ENCODE data around the gene ADCY7. TPM values are rescaled to one million over a fixed set of nuclear protein-coding genes. Genes with fewer than 3 reads are reported as not detected.

The ADCY7 gene
- total and polyA plus RNA-seq, 2 donors (not counting 1 experiment from before 2014, with no cell fraction given), result 9.9 to 34.0 TPM

DNA sequence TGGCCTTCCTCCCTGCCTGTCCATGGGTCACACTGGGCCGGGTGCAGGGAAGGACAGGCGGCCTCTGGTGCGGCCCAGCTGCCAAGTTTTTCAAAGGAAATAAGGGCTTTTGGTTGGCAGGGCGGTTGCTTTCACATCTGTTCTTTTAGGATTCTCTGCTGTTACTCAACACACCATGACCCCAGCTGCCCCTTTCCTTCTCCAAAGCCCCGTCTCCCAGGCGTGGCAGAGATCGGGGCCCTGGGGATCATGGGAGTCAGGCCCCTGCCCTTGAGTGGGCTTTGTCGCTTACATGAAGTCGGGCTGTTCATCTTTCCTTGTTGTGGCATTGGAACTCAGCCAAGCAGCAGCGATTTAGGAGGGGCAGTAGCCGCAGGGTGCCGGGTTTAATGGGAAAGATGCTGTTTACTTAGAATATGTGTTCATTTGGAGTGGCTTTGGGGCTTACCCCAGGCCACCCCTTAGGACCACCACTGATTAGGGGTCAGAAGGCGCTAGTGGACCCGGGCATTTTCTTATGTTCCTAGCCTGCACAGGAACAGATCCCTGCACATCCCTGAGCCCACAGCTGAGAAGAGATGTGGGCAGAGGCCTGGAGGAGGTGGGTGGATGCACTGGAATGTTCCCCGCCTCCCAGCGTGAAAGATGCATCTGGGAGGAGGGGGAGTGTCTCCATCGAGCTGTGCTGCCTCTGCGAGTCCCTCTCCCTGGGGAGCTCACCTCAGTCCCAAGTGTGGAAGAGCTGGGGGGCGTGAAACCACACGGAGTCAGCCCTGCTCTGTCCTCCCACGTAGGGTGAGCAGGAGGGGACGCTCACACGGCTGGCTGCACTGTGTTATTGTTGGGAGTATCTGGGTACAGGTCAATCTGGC, 6.8 kb upstream of the ADCY7 start:
- Histone ChIP-seq H3K9ac (ENCODE audit: insufficient read depth, low read length) (no peak overlapping the region), H2AFZ (ENCODE audit: low read length) (no peak overlapping the region), H3K36me3 (ENCODE audit: control insufficient read depth, insufficient read depth, low read length) (no peaks in the 10 kb centered on the region), H3K27ac (ENCODE audit: insufficient read depth, low read length) (no peak overlapping the region), H3K79me2 (ENCODE audit: control insufficient read depth, insufficient read depth, low read length) (no peaks in the 10 kb centered on the region), H4K20me1 (ENCODE audit: control insufficient read depth, extremely low read depth, insufficient read depth, low read length) (no peaks in the 10 kb centered on the region), H3K27me3 (ENCODE audit: control insufficient read depth, insufficient read depth, low read length) (no peaks in the 10 kb centered on the region), H3K4me2 (ENCODE audit: extremely low read depth, insufficient read depth, low read length) (peak overlapping the region; percentile 63), H3K4me1 (ENCODE audit: control insufficient read depth, extremely low read depth, insufficient read depth, low read length) (peaks cover 8% of the 10 kb centered on the region), H3K4me3 (replicated peaks in 1 of 4; ENCODE audit: control extremely low read depth in 1 of 4, insufficient read depth in 1 of 4, low read depth in 3 of 4, low read length in 4 of 4) (no peak overlapping the region), H3K9me3 (ENCODE audit: control insufficient read depth, insufficient read depth, low read depth, low read length) (no peaks in the 10 kb centered on the region)
- no peak for TF ChIP-seq EZH2 (IDR thresholded peaks at IDR 0.05; ENCODE audit: low read length, missing control alignments)
- TF ChIP-seq, protein P1, sequence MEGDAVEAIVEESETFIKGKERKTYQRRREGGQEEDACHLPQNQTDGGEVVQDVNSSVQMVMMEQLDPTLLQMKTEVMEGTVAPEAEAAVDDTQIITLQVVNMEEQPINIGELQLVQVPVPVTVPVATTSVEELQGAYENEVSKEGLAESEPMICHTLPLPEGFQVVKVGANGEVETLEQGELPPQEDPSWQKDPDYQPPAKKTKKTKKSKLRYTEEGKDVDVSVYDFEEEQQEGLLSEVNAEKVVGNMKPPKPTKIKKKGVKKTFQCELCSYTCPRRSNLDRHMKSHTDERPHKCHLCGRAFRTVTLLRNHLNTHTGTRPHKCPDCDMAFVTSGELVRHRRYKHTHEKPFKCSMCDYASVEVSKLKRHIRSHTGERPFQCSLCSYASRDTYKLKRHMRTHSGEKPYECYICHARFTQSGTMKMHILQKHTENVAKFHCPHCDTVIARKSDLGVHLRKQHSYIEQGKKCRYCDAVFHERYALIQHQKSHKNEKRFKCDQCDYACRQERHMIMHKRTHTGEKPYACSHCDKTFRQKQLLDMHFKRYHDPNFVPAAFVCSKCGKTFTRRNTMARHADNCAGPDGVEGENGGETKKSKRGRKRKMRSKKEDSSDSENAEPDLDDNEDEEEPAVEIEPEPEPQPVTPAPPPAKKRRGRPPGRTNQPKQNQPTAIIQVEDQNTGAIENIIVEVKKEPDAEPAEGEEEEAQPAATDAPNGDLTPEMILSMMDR (conservative IDR thresholded peaks at IDR 0.05 in 1 of 2, IDR thresholded peaks at IDR 0.05 in 1 of 2; ENCODE audit: low read depth in 1 of 2, low read length in 2 of 2), result no peak
- peak; percentile 47 to 68 for DNase-seq (ENCODE audit: low read depth in 2 of 2)

DNA sequence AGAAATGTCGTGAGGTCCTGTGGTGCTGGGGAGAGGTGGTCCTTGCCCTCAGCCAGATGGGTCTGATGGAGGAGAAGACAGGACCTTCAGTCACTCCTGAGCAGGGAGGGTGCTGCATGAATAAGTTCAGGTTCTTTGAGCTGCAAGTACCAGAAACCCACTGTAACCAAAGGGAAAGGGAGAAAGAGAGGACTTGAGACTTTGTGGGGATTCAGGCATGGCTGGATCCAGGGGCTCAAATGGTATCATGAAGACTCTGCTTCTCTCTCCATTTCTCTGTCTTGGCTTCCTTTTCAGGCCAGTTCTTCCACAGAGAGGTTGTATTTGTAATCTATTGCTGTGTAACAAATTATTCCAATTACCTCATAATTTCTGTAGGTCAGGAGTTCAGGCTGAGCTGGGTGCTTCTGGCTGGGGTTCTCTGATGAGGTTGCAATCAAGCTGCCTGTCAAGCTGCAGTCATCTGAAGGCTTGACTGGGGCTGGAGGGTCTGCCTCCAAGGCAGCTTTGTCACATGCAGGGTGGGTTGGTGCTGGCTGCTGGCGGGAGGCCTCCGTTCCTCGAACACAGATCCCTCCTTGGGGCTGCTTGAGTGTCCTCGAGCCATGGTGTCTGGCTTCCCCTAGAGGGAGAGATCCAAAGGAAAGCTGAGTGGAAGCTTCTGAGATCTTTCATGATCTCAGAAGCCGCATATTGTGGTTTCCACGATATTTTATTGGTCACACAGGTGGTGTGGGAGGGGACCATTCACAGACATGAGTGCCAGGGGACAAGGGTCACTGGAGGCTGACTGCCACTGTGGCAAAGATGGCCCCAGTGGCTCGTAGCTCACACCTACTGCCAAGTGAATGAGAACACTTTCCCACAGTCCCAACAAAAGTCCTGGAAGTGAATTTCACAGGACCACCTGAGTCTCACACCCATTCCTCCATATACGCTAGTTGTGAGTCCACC, 5.9 kb upstream of the ADCY7 start:
- no peak overlapping the region for H3K27ac ChIP-seq (ENCODE audit: insufficient read depth, low read length)
- H3K36me3 ChIP-seq (ENCODE audit: control insufficient read depth, insufficient read depth, low read length), result no peaks in the 10 kb centered on the region
- no peak for TF ChIP-seq EZH2 (IDR thresholded peaks at IDR 0.05; ENCODE audit: low read length, missing control alignments)
- TF ChIP-seq, protein P1 (conservative IDR thresholded peaks at IDR 0.05 in 1 of 2, IDR thresholded peaks at IDR 0.05 in 1 of 2; ENCODE audit: low read depth in 1 of 2, low read length in 2 of 2), result no peak

DNA sequence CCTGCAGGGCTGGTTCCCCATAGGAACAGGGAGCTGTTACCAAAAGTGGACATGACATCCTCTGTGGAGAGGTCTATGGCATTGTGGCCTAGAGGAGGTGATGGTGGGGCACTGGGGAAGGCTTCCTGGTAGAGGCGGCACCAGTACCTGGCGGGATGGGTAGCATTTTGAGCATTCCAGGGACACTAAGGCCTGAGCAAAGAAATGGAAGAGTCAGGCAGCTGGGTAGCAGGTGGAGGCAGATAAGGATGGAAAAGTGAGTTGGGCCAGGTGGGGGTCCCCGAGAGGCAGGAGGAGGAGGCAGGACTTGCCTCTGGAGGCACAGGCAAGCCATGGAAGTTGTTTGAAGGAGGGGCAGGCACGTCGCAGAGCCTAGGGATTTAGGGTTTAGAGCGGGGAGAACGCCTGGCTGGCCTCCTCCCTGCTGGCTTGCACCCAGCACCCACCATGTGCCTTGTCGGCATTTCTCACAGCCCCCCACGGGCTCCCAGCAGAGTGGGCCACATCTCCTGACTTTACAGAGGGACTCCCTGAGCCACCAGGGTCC, 5.1 kb upstream of the ADCY7 start:
- H3K9ac ChIP-seq (ENCODE audit: insufficient read depth, low read length), result no peak overlapping the region
- no peak overlapping the region for H2AFZ ChIP-seq (ENCODE audit: low read length)
- no peak for TF ChIP-seq EZH2 (IDR thresholded peaks at IDR 0.05; ENCODE audit: low read length, missing control alignments)
- TF ChIP-seq, protein P1 (conservative IDR thresholded peaks at IDR 0.05 in 1 of 2, IDR thresholded peaks at IDR 0.05 in 1 of 2; ENCODE audit: low read depth in 1 of 2, low read length in 2 of 2), result no peak
- peaks cover 19% of the 10 kb centered on the region for H3K4me1 ChIP-seq (ENCODE audit: control insufficient read depth, extremely low read depth, insufficient read depth, low read length)
- no peaks in the 10 kb centered on the region for H4K20me1 ChIP-seq (ENCODE audit: control insufficient read depth, extremely low read depth, insufficient read depth, low read length)
- H3K4me3 ChIP-seq (replicated peaks in 1 of 4; ENCODE audit: control extremely low read depth in 1 of 4, insufficient read depth in 1 of 4, low read depth in 3 of 4, low read length in 4 of 4), result no peak overlapping the region
- no peak overlapping the region for H3K27ac ChIP-seq (ENCODE audit: insufficient read depth, low read length)
- no peaks in the 10 kb centered on the region for H3K36me3 ChIP-seq (ENCODE audit: control insufficient read depth, insufficient read depth, low read length)
- no peaks in the 10 kb centered on the region for H3K27me3 ChIP-seq (ENCODE audit: control insufficient read depth, insufficient read depth, low read length)
- H3K9me3 ChIP-seq (ENCODE audit: control insufficient read depth, insufficient read depth, low read depth, low read length), result no peaks in the 10 kb centered on the region
- no peak for DNase-seq (ENCODE audit: low read depth in 2 of 2)
- H3K79me2 ChIP-seq (ENCODE audit: control insufficient read depth, insufficient read depth, low read length), result no peaks in the 10 kb centered on the region
- no peak overlapping the region for H3K4me2 ChIP-seq (ENCODE audit: extremely low read depth, insufficient read depth, low read length)

More for the DNA sequence above, 5.9 kb upstream of the ADCY7 start:
- H2AFZ ChIP-seq (ENCODE audit: low read length), result no peak overlapping the region
- no peaks in the 10 kb centered on the region for H3K79me2 ChIP-seq (ENCODE audit: control insufficient read depth, insufficient read depth, low read length)
- H3K4me2 ChIP-seq (ENCODE audit: extremely low read depth, insufficient read depth, low read length), result no peak overlapping the region
- no peaks in the 10 kb centered on the region for H4K20me1 ChIP-seq (ENCODE audit: control insufficient read depth, extremely low read depth, insufficient read depth, low read length)
- H3K4me3 ChIP-seq (replicated peaks in 1 of 4; ENCODE audit: control extremely low read depth in 1 of 4, insufficient read depth in 1 of 4, low read depth in 3 of 4, low read length in 4 of 4), result no peak overlapping the region
- no peak for DNase-seq (ENCODE audit: low read depth in 2 of 2)
- H3K9ac ChIP-seq (ENCODE audit: insufficient read depth, low read length), result no peak overlapping the region
- peaks cover 12% of the 10 kb centered on the region for H3K4me1 ChIP-seq (ENCODE audit: control insufficient read depth, extremely low read depth, insufficient read depth, low read length)
- no peaks in the 10 kb centered on the region for H3K27me3 ChIP-seq (ENCODE audit: control insufficient read depth, insufficient read depth, low read length)
- H3K9me3 ChIP-seq (ENCODE audit: control insufficient read depth, insufficient read depth, low read depth, low read length), result no peaks in the 10 kb centered on the region
